HepG2 (cell line): ENCODE results near the gene ALG8. TPM values are rescaled to one million over a fixed set of nuclear protein-coding genes. Genes with fewer than 3 reads are reported as not detected.

ENCODE experiments used
- ATAC-seq: fragments of 200-7000 bp; cut with Tn5 transposase; 3 replicates; pipeline ENCODE4 v1.9.1; 2020; ENCODE audit warnings: mild to moderate bottlenecking, moderate library complexity
- BruUV-seq: library from RNA; stranded (reverse); fragments of 400-500 nt; replicated peaks from 2 replicates; lab custom pipeline; 2021; lab: Mats Ljungman, UMichigan
- CTCF ChIA-PET: fragments of 300-600 bp; formaldehyde crosslinking; extraction: SDS; loops from one replicate; lab custom pipeline; 2021; ENCODE audit warnings: low total read pairs, inconsistent platforms, low intra/inter-chr PET ratio; lab: Yijun Ruan, JAX
- POLR2A ChIA-PET: fragments of 350-600 bp; sonication (Branson Sonifier 250); formaldehyde crosslinking; loops from one replicate; lab custom pipeline; 2020; ENCODE audit warnings: antibody characterized with exemption, inconsistent platforms; lab: Yijun Ruan, JAX
- DNase-seq: peaks from one replicate; pipeline ENCODE4 v3.0.0-alpha.2; 2015; ENCODE audit warnings: low spot score
- FAIRE-seq: peaks from 3 replicates; lab custom pipeline; 2011; peaks lifted over from hg19 to GRCh38; lab: Jason Lieb, UNC
- H2AFZ ChIP-seq: one replicate; pipeline ENCODE4 v1.6.1; 2011; ENCODE audit warnings: low read length, inconsistent platforms
- H3K27ac ChIP-seq: fragments of 300-600 bp; 3 replicates; pipeline ENCODE4 v1.8.0; 2011; ENCODE audit warnings: mixed run types, mild to moderate bottlenecking, mixed read lengths, low read length, inconsistent platforms; ENCODE audit not compliant: insufficient read depth; ENCODE audit errors: extremely low read length
- H3K27me3 ChIP-seq, 2 experiments: fragments of 200-600 bp in 1 of 2; 2 replicates in 1 of 2; 3 replicates in 1 of 2; pipeline versions ENCODE4 v1.6.0 to v1.8.0; 2011; ENCODE audit warnings: low read length in 2 of 2, mild to moderate bottlenecking in 2 of 2, moderate library complexity in 2 of 2, inconsistent platforms in 1 of 2; ENCODE audit not compliant: insufficient read depth in 2 of 2, control insufficient read depth in 1 of 2
- H3K36me3 ChIP-seq, 2 experiments: fragments of 200-600 bp in 1 of 2; replicated peaks in 1 of 2; 2 replicates in 1 of 2; 3 replicates in 1 of 2; pipeline versions ENCODE4 v1.5.1 to v1.8.0; 2011; ENCODE audit warnings: low read length in 2 of 2, inconsistent platforms in 1 of 2; ENCODE audit not compliant: insufficient read depth in 2 of 2, control insufficient read depth in 1 of 2
- H3K4me1 ChIP-seq: 2 replicates; pipeline ENCODE4 v1.5.1; 2012; ENCODE audit warnings: low read length, inconsistent platforms; ENCODE audit not compliant: insufficient read depth
- H3K4me2 ChIP-seq: 2 replicates; pipeline ENCODE4 v1.6.0; 2011; ENCODE audit warnings: low read depth, low read length, inconsistent platforms
- H3K4me3 ChIP-seq, 3 experiments: fragments of 200-600 bp in 1 of 3; sonication (generic), shearing (Covaris generic) in 1 of 3; replicated peaks in 1 of 3; 2 replicates each; pipeline ENCODE4 v1.5.1; 2011 to 2016; ENCODE audit warnings: low read length in 3 of 3, inconsistent platforms in 2 of 3, low read depth in 2 of 3, mild to moderate bottlenecking in 2 of 3, control low read depth in 1 of 3, mixed read lengths in 1 of 3; ENCODE audit not compliant: insufficient read depth in 1 of 3
- H3K79me2 ChIP-seq: one replicate; pipeline ENCODE4 v1.6.1; 2011; ENCODE audit warnings: low read length, inconsistent platforms; ENCODE audit not compliant: insufficient read depth
- H3K9ac ChIP-seq: 2 replicates; pipeline ENCODE4 v1.6.0; 2011; ENCODE audit warnings: mild to moderate bottlenecking, low read depth, low read length, inconsistent platforms; ENCODE audit not compliant: insufficient read depth
- H3K9me3 ChIP-seq: 2 replicates; pipeline ENCODE4 v1.5.1; 2012; ENCODE audit warnings: mild to moderate bottlenecking, low read length
- H4K20me1 ChIP-seq: 2 replicates; pipeline ENCODE4 v1.6.0; 2011; ENCODE audit warnings: inconsistent platforms, mild to moderate bottlenecking, low read length, moderate library complexity; ENCODE audit not compliant: insufficient read depth
- PRMT3 ChIP-seq: sonication (generic); formaldehyde crosslinking; IDR thresholded peaks from 2 replicates; pipeline ENCODE4 v1.8.1; 2022; ENCODE audit warnings: low read depth, mild to moderate bottlenecking, moderate library complexity, missing genetic modification reagents, borderline replicate concordance
- ZBTB38 ChIP-seq: sonication (generic); formaldehyde crosslinking; IDR thresholded peaks from 2 replicates; pipeline ENCODE4 v1.5.1; 2020; ENCODE audit warnings: mild to moderate bottlenecking, missing genetic modification reagents
- WGBS: methylation state at CpG from one replicate; pipeline ENCODE4 v1.1.6; 2017; ENCODE audit warnings: low lambda C conversion rate; 5-methylcytosine and 5-hydroxymethylcytosine counted together
- in situ Hi-C: cut with HindIII; loops from 2 replicates; pipeline ENCODE4 v1.10.0; 2017; ENCODE audit warnings: low pct_unique_long_range_greater_than_20kb; ENCODE audit not compliant: extremely low pct_ligation_motif_present
- intact Hi-C: fragments of 100-400 bp; cut with micrococcal nuclease; formaldehyde crosslinking; loops from one replicate; pipeline ENCODE4 v1.10.0; 2022; ENCODE audit not compliant: unreplicated experiment
- polyA plus RNA-seq, 8 experiments: library from polyadenylated mRNA; depleted of rRNA in 3 of 8; stranded (reverse) in 7 of 8; unstranded in 1 of 8; fragments of >200 nt; fragmentation: Illumina TruSeq in 4 of 8; extraction: Trizol in 4 of 8; gene quantifications; 2 replicates each; pipeline versions ENCODE4 v1.2.1 to v1.2.3, GENCODE V29; 2011 to 2016; ENCODE audit warnings: low read depth in 4 of 8, missing spikeins in 1 of 8, mixed read lengths in 1 of 8; ENCODE audit not compliant: insufficient read depth in 1 of 8
- total RNA-seq, 5 experiments: library from RNA; depleted of rRNA; stranded (reverse); fragments of >200 nt; fragmentation: Illumina TruSeq; extraction: Trizol; gene quantifications; 2 replicates each; pipeline ENCODE4 v1.2.3, GENCODE V29; 2016; ENCODE audit warnings: low read depth in 1 of 5
- TF ChIP-seq, protein P1 (sequence below): sonication (generic); formaldehyde crosslinking; IDR thresholded peaks from 2 replicates; pipeline ENCODE4 v1.5.1; 2020; ENCODE audit warnings: mild to moderate bottlenecking, missing genetic modification reagents, moderate library complexity
- TF ChIP-seq, protein P2 (sequence below): sonication (generic); formaldehyde crosslinking; IDR thresholded peaks from 2 replicates; pipeline ENCODE4 v1.9.0; 2022; ENCODE audit warnings: low read depth, missing genetic modification reagents

The ALG8 gene
- total and polyA plus RNA-seq, 2 of the 13 experiments (the other 11 are each of a cell fraction or from before 2014, with no cell fraction given): 75.8 to 88.0 TPM

DNA sequence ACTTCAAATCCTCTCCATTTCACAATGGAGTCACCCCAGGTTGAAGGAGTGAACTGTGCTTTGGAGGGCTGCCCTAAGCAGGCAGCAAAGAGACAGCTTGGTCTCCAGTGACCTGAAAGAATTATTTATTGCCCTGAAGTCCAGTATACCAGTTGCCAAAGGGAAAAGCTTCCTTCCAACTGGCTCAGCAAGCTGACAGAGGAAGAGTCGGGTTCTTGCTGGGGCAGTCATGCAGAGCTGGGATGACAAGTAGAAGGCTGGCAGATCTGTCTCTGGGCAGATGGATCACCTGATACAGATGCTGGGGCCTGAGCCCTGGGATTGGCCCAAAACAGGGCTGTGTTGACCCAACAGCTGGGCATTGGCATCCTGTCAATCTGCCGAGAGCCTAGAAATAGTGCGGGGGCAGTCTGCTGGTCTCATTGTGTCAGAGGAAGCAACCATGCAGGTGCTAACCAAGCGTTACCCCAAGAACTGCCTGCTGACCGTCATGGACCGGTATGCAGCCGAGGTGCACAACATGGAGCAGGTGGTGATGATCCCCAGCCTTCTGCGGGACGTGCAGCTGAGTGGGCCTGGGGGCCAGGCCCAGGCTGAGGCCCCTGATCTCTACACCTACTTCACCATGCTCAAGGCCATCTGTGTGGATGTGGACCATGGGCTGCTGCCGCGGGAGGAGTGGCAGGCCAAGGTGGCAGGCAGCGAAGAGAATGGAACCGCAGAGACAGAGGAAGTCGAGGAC is 75.8 kb downstream of the ALG8 start, which contains the start of gene THRSP:
Gene THRSP, plus strand, starts transcription at position 422 of the 742 bp plus-strand sequence. Its CDS starts 21 bp downstream, at position 443.
- H3K4me2 ChIP-seq: no peak within 1 kb of the TSS
- POLR2A ChIA-PET: interaction anchor here (0.8 to 0.9 kb wide), 2 partner anchors 10 to 126 kb away, joined by 3 read pairs; no protein-coding TSS in a partner anchor
- intact Hi-C loops: no loop called here
- peaks cover 0 to 10% of the 10 kb centered on the region in 2 experiments; a peak in 2 of 5 replicates for H3K36me3 ChIP-seq
- H3K4me1 ChIP-seq: peaks cover 37% of the 10 kb centered on the region
- no peaks in the 10 kb centered on the region for H3K9me3 ChIP-seq
- ATAC-seq (no peak), DNase-seq (no peak), FAIRE-seq (no peak)
- no peaks in the 10 kb centered on the region for H4K20me1 ChIP-seq
- H2AFZ ChIP-seq: no peak within 1 kb of the TSS
- no peak within 1 kb of the TSS for H3K27ac ChIP-seq
- BruUV-seq: no TSS peak
- TF ChIP-seq PRMT3 (CRISPR knock-in tag): no peak
- 0 out of 2 replicates have a peak, but pooled peaks have one; percentile 36 for TF ChIP-seq ZBTB38 (CRISPR knock-in tag)
- TF ChIP-seq, protein P1, sequence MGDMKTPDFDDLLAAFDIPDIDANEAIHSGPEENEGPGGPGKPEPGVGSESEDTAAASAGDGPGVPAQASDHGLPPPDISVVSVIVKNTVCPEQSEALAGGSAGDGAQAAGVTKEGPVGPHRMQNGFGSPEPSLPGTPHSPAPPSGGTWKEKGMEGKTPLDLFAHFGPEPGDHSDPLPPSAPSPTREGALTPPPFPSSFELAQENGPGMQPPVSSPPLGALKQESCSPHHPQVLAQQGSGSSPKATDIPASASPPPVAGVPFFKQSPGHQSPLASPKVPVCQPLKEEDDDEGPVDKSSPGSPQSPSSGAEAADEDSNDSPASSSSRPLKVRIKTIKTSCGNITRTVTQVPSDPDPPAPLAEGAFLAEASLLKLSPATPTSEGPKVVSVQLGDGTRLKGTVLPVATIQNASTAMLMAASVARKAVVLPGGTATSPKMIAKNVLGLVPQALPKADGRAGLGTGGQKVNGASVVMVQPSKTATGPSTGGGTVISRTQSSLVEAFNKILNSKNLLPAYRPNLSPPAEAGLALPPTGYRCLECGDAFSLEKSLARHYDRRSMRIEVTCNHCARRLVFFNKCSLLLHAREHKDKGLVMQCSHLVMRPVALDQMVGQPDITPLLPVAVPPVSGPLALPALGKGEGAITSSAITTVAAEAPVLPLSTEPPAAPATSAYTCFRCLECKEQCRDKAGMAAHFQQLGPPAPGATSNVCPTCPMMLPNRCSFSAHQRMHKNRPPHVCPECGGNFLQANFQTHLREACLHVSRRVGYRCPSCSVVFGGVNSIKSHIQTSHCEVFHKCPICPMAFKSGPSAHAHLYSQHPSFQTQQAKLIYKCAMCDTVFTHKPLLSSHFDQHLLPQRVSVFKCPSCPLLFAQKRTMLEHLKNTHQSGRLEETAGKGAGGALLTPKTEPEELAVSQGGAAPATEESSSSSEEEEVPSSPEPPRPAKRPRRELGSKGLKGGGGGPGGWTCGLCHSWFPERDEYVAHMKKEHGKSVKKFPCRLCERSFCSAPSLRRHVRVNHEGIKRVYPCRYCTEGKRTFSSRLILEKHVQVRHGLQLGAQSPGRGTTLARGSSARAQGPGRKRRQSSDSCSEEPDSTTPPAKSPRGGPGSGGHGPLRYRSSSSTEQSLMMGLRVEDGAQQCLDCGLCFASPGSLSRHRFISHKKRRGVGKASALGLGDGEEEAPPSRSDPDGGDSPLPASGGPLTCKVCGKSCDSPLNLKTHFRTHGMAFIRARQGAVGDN (CRISPR knock-in tag): peak; percentile 37; the same call in 1 of the 2 replicates
- TF ChIP-seq, protein P2, sequence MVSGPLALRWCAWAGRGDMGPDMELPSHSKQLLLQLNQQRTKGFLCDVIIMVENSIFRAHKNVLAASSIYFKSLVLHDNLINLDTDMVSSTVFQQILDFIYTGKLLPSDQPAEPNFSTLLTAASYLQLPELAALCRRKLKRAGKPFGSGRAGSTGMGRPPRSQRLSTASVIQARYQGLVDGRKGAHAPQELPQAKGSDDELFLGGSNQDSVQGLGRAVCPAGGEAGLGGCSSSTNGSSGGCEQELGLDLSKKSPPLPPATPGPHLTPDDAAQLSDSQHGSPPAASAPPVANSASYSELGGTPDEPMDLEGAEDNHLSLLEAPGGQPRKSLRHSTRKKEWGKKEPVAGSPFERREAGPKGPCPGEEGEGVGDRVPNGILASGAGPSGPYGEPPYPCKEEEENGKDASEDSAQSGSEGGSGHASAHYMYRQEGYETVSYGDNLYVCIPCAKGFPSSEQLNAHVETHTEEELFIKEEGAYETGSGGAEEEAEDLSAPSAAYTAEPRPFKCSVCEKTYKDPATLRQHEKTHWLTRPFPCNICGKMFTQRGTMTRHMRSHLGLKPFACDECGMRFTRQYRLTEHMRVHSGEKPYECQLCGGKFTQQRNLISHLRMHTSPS (CRISPR knock-in tag): no peak
- WGBS: 96% methylated on average over 11 of the region's 14 CpGs
- H3K4me3 ChIP-seq: no peak within 1 kb of the TSS
- H3K79me2 ChIP-seq: no peaks in the 10 kb centered on the region
- H3K27me3 ChIP-seq: no peaks in the 10 kb centered on the region
- H3K9ac ChIP-seq: no peak within 1 kb of the TSS
- CTCF ChIA-PET: no interaction called here
- in situ Hi-C loops: no loop called here
